Activated naive CD4-positive, alpha-beta T cell treated with anti-CD3 and anti-CD28 coated beads, Interleukin-2, amount 10 ng/mL, durations not matched to agents 7 days and 5 days (primary cell): ENCODE results near the gene MEGF6.
A peak's percentile ranks its signal among the peaks of the same experiment; 100 is the strongest.

ENCODE experiments used
- CTCF ChIA-PET: fragments of 350-600 bp; sonication (Branson Sonifier 250); formaldehyde crosslinking; loops from one replicate; lab custom pipeline; 2021; ENCODE audit warnings: antibody characterized with exemption; lab: Charles Lee
- DNase-seq: peaks from one replicate; pipeline ENCODE4 v3.0.0-alpha.2; 2020
- H3K27ac Mint-ChIP-seq: one replicate; pipeline ENCODE4 v1.8.0; 2021; ENCODE audit warnings: mild to moderate bottlenecking, moderate library complexity, mixed read lengths
- H3K27me3 Mint-ChIP-seq: one replicate; pipeline ENCODE4 v1.8.0; 2021; ENCODE audit warnings: mild to moderate bottlenecking, mixed read lengths
- H3K36me3 Mint-ChIP-seq: one replicate; pipeline ENCODE4 v1.8.0; 2021; ENCODE audit warnings: mixed read lengths
- H3K4me1 Mint-ChIP-seq: one replicate; pipeline ENCODE4 v1.8.0; 2021; ENCODE audit warnings: mixed read lengths
- H3K4me3 Mint-ChIP-seq: one replicate; pipeline ENCODE4 v1.8.0; 2021; ENCODE audit warnings: mild to moderate bottlenecking, moderate library complexity, mixed read lengths
- H3K9me3 Mint-ChIP-seq: one replicate; pipeline ENCODE4 v1.8.0; 2021; ENCODE audit warnings: mixed read lengths

The MEGF6 gene

GRCh38 chr1:3518256-3518655 is 93.1 kb downstream of the MEGF6 start:
- Mint-ChIP-seq H3K4me3 (no peak overlapping the region), H3K9me3 (peaks cover 1% of the 10 kb centered on the region), H3K4me1 (no peaks in the 10 kb centered on the region), H3K27me3 (no peaks in the 10 kb centered on the region), H3K27ac (no peak overlapping the region), H3K36me3 (no peaks in the 10 kb centered on the region)
- CTCF ChIA-PET, result interaction anchor here (0.8 to 1.0 kb wide), 3 partner anchors 24 to 103 kb away, joined by 3 read pairs; no protein-coding TSS in a partner anchor
- DNase-seq, result peak; percentile 50

GRCh38 chr1:3516911-3517675 is 94.2 kb downstream of the MEGF6 start:
- Mint-ChIP-seq H3K27ac (no peak overlapping the region), H3K9me3 (peaks cover 1% of the 10 kb centered on the region), H3K4me3 (no peak overlapping the region), H3K36me3 (no peaks in the 10 kb centered on the region), H3K4me1 (no peaks in the 10 kb centered on the region), H3K27me3 (no peaks in the 10 kb centered on the region)
- CTCF ChIA-PET, result no interaction called here
- no peak for DNase-seq

DNA sequence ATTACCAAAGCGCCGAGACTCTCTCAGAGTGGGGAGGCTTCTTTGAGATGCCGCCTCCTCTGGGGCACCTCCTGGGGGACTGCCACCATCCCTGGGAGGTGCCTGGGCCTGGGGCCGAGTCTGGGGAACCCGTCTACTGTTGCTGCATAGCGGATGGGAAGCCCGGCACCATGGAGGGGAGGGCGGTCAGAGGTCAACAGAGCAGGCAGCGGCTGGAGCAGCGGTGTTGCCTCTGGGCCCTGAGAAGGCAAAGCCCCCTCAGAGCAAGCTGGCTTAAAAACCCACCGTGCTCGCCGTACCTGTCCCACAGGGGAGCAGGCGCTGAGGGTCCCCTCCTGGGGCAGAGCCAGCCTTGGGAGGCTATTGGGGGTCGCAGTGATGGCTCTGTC is 94.8 kb downstream of the MEGF6 start:
- DNase-seq, result no peak
- Mint-ChIP-seq H3K4me3 (no peak overlapping the region), H3K27ac (no peak overlapping the region), H3K9me3 (peaks cover 1% of the 10 kb centered on the region), H3K36me3 (no peaks in the 10 kb centered on the region), H3K4me1 (no peaks in the 10 kb centered on the region), H3K27me3 (no peaks in the 10 kb centered on the region)
- CTCF ChIA-PET, result interaction anchor here (0.8 kb wide), 1 partner anchor 103 kb away, joined by 3 read pairs; no protein-coding TSS in a partner anchor

DNA sequence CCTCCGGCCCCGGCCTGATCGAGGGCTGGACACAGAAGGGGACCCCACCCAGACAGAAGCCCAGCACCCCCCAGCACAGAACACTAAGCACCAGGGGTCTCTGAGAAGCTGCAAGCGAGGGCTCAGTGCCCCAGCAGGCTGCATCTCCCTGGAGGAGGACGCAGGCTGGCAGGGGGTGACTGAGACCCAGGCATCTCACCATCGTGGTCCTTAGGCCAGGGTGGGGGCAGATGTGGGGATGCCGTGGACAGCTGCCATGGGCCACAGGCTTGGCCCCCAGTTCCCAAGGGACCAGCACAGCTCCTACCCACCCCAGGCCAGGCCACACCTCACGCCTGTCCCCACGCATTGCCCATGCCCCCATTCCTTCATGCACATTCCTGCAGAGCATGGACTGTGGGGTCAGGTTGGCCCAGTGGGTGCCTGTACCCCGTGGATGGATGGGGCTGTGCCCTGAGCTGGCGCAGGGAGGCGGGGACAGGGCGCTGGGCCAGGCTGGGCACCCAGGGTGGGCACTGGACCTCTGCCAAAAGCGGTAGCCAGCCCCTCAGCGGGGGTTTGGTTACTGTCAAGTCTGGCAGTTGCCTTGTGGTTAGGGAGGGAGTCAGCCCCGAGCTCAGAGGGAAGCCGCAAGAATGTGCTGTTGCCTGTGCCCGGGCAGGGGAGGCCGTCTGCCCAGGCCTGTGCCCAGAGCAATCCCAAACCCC is 95.4 kb downstream of the MEGF6 start:
- DNase-seq, result no peak
- H3K36me3 Mint-ChIP-seq, result no peaks in the 10 kb centered on the region
- H3K4me1 Mint-ChIP-seq, result no peaks in the 10 kb centered on the region
- no peaks in the 10 kb centered on the region for H3K27me3 Mint-ChIP-seq
- CTCF ChIA-PET, result interaction anchor here (0.8 kb wide), 1 partner anchor 104 kb away, joined by 3 read pairs; no protein-coding TSS in a partner anchor
- H3K9me3 Mint-ChIP-seq, result peaks cover 1% of the 10 kb centered on the region
- H3K27ac Mint-ChIP-seq, result no peak overlapping the region
- no peak overlapping the region for H3K4me3 Mint-ChIP-seq

- Mint-ChIP-seq H3K36me3 (no peaks in the 10 kb centered on the region), H3K4me3 (no peak overlapping the region), H3K27ac (no peak overlapping the region), H3K27me3 (no peaks in the 10 kb centered on the region), H3K4me1 (no peaks in the 10 kb centered on the region), H3K9me3 (peaks cover 1% of the 10 kb centered on the region)
- no peak for DNase-seq
- CTCF ChIA-PET, result no interaction called here
These were observed 96.0 kb downstream of the MEGF6 start for GRCh38 chr1:3515272-3515671.

GRCh38 chr1:3514404-3514803 is 96.9 kb downstream of the MEGF6 start:
- CTCF ChIA-PET, result no interaction called here
- Mint-ChIP-seq H3K27ac (no peak overlapping the region), H3K4me1 (no peaks in the 10 kb centered on the region), H3K36me3 (no peaks in the 10 kb centered on the region), H3K27me3 (no peaks in the 10 kb centered on the region), H3K9me3 (peaks cover 1% of the 10 kb centered on the region), H3K4me3 (no peak overlapping the region)
- no peak for DNase-seq

- Mint-ChIP-seq H3K27me3 (no peaks in the 10 kb centered on the region), H3K36me3 (no peaks in the 10 kb centered on the region), H3K27ac (no peak overlapping the region), H3K4me1 (no peaks in the 10 kb centered on the region), H3K4me3 (no peak overlapping the region), H3K9me3 (no peaks in the 10 kb centered on the region)
- no peak for DNase-seq
- CTCF ChIA-PET, result no interaction called here
These were observed 99.5 kb downstream of the MEGF6 start for GRCh38 chr1:3511856-3512255.

DNA sequence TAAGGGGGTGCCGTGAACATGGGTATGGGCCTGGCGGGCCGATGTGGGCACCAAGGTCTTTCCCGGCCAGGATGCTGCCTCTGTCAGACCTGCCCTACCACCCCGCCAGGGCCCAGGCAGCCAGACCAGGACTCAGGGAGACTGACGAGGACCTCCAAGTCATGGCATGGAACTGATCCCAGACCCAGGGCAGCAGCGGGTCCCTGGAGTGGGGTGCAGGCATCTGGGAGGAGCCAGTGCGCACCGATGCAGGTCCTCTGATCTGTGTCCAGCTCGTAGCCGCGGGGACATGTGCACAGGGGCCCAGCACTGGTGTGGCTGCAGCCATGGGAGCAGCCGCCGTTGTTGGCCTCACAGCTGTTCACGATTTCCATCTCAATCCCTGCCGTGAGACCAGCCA is 100.0 kb downstream of the MEGF6 start:
- Mint-ChIP-seq H3K36me3 (no peaks in the 10 kb centered on the region), H3K4me3 (no peak overlapping the region), H3K4me1 (no peaks in the 10 kb centered on the region), H3K27ac (no peak overlapping the region), H3K27me3 (no peaks in the 10 kb centered on the region), H3K9me3 (no peaks in the 10 kb centered on the region)
- no peak for DNase-seq
- CTCF ChIA-PET, result no interaction called here

DNA sequence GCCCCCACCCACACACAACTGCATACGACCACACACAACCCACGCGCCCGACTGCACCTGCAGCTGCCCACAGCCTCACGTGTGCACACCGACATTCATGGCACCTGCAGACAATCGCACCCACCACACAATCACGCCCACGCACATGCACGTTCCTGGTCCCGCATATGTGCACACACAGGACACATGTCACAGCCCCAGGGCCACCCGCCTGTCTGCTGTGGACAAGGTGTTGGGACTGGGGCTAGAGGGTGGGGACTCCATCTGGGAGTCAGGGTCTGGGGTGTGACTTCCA is 100.4 kb downstream of the MEGF6 start:
- CTCF ChIA-PET, result no interaction called here
- H3K4me1 Mint-ChIP-seq, result no peaks in the 10 kb centered on the region
- DNase-seq, result no peak
- H3K4me3 Mint-ChIP-seq, result no peak overlapping the region
- no peak overlapping the region for H3K27ac Mint-ChIP-seq
- H3K36me3 Mint-ChIP-seq, result no peaks in the 10 kb centered on the region
- H3K9me3 Mint-ChIP-seq, result no peaks in the 10 kb centered on the region
- H3K27me3 Mint-ChIP-seq, result no peaks in the 10 kb centered on the region

GRCh38 chr1:3510136-3510955 is 101.0 kb downstream of the MEGF6 start:
- no peaks in the 10 kb centered on the region for H3K36me3 Mint-ChIP-seq
- no peaks in the 10 kb centered on the region for H3K4me1 Mint-ChIP-seq
- H3K4me3 Mint-ChIP-seq, result no peak overlapping the region
- no peaks in the 10 kb centered on the region for H3K27me3 Mint-ChIP-seq
- H3K9me3 Mint-ChIP-seq, result no peaks in the 10 kb centered on the region
- DNase-seq, result no peak
- H3K27ac Mint-ChIP-seq, result no peak overlapping the region
- CTCF ChIA-PET, result no interaction called here

DNA sequence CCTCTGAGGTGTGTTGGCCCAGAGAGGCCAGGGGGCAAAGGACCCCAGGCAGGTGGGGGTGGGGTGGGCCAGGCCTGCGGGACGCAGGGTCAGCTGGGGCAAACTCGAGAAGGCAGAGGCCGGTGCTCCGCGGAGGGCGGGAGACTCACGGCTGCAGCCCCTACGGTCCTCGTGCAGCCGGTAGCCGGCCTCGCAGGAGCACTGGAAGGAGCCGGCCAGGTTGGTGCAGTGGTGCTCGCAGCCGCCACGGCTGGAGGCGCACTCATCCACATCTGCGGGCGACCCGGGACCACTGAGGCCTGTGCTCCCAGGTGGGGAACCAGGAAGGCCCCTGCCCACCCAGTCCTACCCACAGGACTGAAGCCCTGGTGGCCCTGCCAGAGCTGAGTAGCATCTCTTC is 101.6 kb downstream of the MEGF6 start:
- Mint-ChIP-seq H3K4me3 (no peak overlapping the region), H3K36me3 (no peaks in the 10 kb centered on the region), H3K27me3 (no peaks in the 10 kb centered on the region), H3K4me1 (no peaks in the 10 kb centered on the region), H3K27ac (no peak overlapping the region), H3K9me3 (no peaks in the 10 kb centered on the region)
- DNase-seq, result no peak
- CTCF ChIA-PET, result no interaction called here

GRCh38 chr1:3508757-3509415 is 102.4 kb downstream of the MEGF6 start:
- no peaks in the 10 kb centered on the region for H3K27me3 Mint-ChIP-seq
- no peak overlapping the region for H3K27ac Mint-ChIP-seq
- no peaks in the 10 kb centered on the region for H3K4me1 Mint-ChIP-seq
- no peak overlapping the region for H3K4me3 Mint-ChIP-seq
- CTCF ChIA-PET, result no interaction called here
- no peaks in the 10 kb centered on the region for H3K9me3 Mint-ChIP-seq
- no peaks in the 10 kb centered on the region for H3K36me3 Mint-ChIP-seq
- no peak for DNase-seq

GRCh38 chr1:3507636-3508275 is 103.6 kb downstream of the MEGF6 start:
- Mint-ChIP-seq H3K9me3 (no peaks in the 10 kb centered on the region), H3K27me3 (no peaks in the 10 kb centered on the region), H3K36me3 (no peaks in the 10 kb centered on the region), H3K4me1 (no peaks in the 10 kb centered on the region), H3K4me3 (no peak overlapping the region), H3K27ac (no peak overlapping the region)
- CTCF ChIA-PET, result no interaction called here
- DNase-seq, result no peak

GRCh38 chr1:3506943-3507342 is 104.4 kb downstream of the MEGF6 start:
- CTCF ChIA-PET, result interaction anchor here (1.1 kb wide), 1 partner anchor 25 kb away, joined by 3 read pairs; no protein-coding TSS in a partner anchor
- Mint-ChIP-seq H3K4me1 (no peaks in the 10 kb centered on the region), H3K9me3 (no peaks in the 10 kb centered on the region), H3K36me3 (no peaks in the 10 kb centered on the region), H3K27me3 (no peaks in the 10 kb centered on the region), H3K4me3 (no peak overlapping the region), H3K27ac (no peak overlapping the region)
- no peak for DNase-seq
